ENCODE measurements around the gene KIF2C. TPM values are rescaled to one million over a fixed set of nuclear protein-coding genes. Genes with fewer than 3 reads are reported as not detected.

The KIF2C gene
- total and polyA plus RNA-seq, 2 of the 4 experiments (the other 2 are of a cell fraction): 31.6 to 45.0 TPM

GRCh38 chr1:44724955-44725698 lies 14.5 kb upstream of the KIF2C start:
- Histone ChIP-seq H3K27ac (ENCODE audit: insufficient read depth, low read length) (no peak overlapping the region), H4K91ac (ENCODE audit: insufficient read depth, low read depth, low read length) (no peak overlapping the region), H2BK120ac (ENCODE audit: low read depth, low read length) (no peak overlapping the region), H2AK5ac (ENCODE audit: low read depth, low read length) (no peak overlapping the region), H3K27me3 (ENCODE audit: control insufficient read depth, insufficient read depth, low read length) (no peaks in the 10 kb centered on the region), H2AFZ (replicated peaks; ENCODE audit: low read length, poor library complexity) (no peak overlapping the region), H2BK5ac (ENCODE audit: low read depth, low read length, poor library complexity, severe bottlenecking) (no peak overlapping the region), H3K4ac (ENCODE audit: low read depth, low read length) (no peak overlapping the region), H3K9ac (ENCODE audit: low read depth, low read length) (no peak overlapping the region), H3K4me1 (ENCODE audit: control insufficient read depth, insufficient read depth, low read length) (peaks cover 2% of the 10 kb centered on the region; the same call in 1 of the 2 replicates), H3K36me3 (ENCODE audit: control insufficient read depth, insufficient read depth, low read length) (no peaks in the 10 kb centered on the region), H4K20me1 (ENCODE audit: insufficient read depth, low read length) (no peaks in the 10 kb centered on the region), H3K18ac (ENCODE audit: low read depth, low read length) (no peak overlapping the region), H4K8ac (ENCODE audit: low read depth in 2 of 2, low read length in 2 of 2) (no peak overlapping the region), H3K9me3 (ENCODE audit: control insufficient read depth, insufficient read depth, low read length) (no peaks in the 10 kb centered on the region), H3K23ac (ENCODE audit: low read depth, low read length) (no peak overlapping the region), H3K14ac (replicated peaks; ENCODE audit: low read depth, low read length) (no peak overlapping the region), H2BK15ac (ENCODE audit: low read depth, low read length) (no peak overlapping the region), H4K5ac (ENCODE audit: low read depth, low read length) (no peak overlapping the region), H2BK20ac (ENCODE audit: low read depth, low read length) (no peak overlapping the region), H2AK9ac (replicated peaks; ENCODE audit: low read depth, low read length, poor library complexity) (no peak overlapping the region), H3K4me2 (ENCODE audit: low read depth, low read length) (no peak overlapping the region), H3K79me1 (ENCODE audit: low read depth in 1 of 2, low read length in 2 of 2) (no peaks in the 10 kb centered on the region), H3K56ac (ENCODE audit: extremely low read depth, insufficient read depth, low read length) (no peak overlapping the region), H3K4me3 (ENCODE audit: insufficient read depth, low read depth, low read length) (no peak overlapping the region), H3K9me1 (ENCODE audit: insufficient read depth, low read length) (peaks cover 6% of the 10 kb centered on the region; the same call in 1 of the 2 replicates)
- TF ChIP-seq ELK1 (IDR thresholded peaks at IDR 0.05; ENCODE audit: borderline replicate concordance, low read depth, low read length): no peak
- no peak for DNase-seq
- in situ Hi-C loops (cut with MboI; ENCODE audit: low sequenced_read_pairs): no loop called here
- no peak for ATAC-seq (ENCODE audit: low read depth)
- 64% methylated on average over 4 of the region's 27 CpGs; no CpG with 5 or more reads in 1 of the 2 experiments for WGBS, 2 experiments (ENCODE audit: extremely low coverage in 2 of 2, insufficient read length in 1 of 2)
- dilution Hi-C loops (cut with HindIII; ENCODE audit: low sequenced_read_pairs, unreplicated experiment): no loop called here
- CTCF ChIA-PET: no interaction called here
- BruUV-seq (replicated peaks): no TSS peak
- intact Hi-C loops (cut with micrococcal nuclease): no loop called here
- POLR2A ChIA-PET (ENCODE audit: unreplicated experiment): no interaction called here

Data from IMR-90 (cell line).